Measurements from ENCODE around the gene COL8A2.

COL8A2 gene

DNA sequence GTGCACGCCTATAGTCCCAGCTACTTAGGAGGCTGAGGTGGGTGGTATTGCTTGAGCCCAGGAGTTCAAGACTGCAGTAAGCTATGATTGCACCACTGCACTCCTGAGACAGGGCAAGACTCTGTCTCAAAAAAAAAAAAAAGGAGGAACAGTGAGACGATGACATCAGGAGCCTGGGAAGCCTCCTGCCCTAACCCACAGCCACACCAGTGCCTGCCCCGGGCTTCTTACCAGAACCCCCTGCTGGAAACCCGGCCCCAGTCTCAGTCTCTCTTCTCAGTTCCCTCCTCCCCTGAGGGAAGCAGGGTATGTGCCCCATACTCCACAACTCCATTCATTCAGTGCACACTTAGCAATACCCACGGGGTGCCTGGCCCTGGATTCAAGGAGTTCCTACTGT, 9.1 kb downstream of the COL8A2 start:
- Histone ChIP-seq H3K27ac (ENCODE audit: poor library complexity, severe bottlenecking) (no peak overlapping the region), H3K36me3 (ENCODE audit: low read depth) (no peaks in the 10 kb centered on the region), H3K4me1 (ENCODE audit: insufficient read depth, poor library complexity, severe bottlenecking) (no peaks in the 10 kb centered on the region), H3K4me3 (ENCODE audit: severe bottlenecking) (no peak overlapping the region), H3K9me3 (ENCODE audit: severe bottlenecking) (no peaks in the 10 kb centered on the region), H3K27me3 (ENCODE audit: insufficient read depth, poor library complexity, severe bottlenecking) (no peaks in the 10 kb centered on the region)
- DNase-seq (ENCODE audit: low spot score) (no peak), ATAC-seq (ENCODE audit: low read depth) (no peak)
- TF ChIP-seq, protein P1, sequence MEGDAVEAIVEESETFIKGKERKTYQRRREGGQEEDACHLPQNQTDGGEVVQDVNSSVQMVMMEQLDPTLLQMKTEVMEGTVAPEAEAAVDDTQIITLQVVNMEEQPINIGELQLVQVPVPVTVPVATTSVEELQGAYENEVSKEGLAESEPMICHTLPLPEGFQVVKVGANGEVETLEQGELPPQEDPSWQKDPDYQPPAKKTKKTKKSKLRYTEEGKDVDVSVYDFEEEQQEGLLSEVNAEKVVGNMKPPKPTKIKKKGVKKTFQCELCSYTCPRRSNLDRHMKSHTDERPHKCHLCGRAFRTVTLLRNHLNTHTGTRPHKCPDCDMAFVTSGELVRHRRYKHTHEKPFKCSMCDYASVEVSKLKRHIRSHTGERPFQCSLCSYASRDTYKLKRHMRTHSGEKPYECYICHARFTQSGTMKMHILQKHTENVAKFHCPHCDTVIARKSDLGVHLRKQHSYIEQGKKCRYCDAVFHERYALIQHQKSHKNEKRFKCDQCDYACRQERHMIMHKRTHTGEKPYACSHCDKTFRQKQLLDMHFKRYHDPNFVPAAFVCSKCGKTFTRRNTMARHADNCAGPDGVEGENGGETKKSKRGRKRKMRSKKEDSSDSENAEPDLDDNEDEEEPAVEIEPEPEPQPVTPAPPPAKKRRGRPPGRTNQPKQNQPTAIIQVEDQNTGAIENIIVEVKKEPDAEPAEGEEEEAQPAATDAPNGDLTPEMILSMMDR (IDR thresholded peaks at IDR 0.05; ENCODE audit: poor library complexity, severe bottlenecking), result no peak

DNA sequence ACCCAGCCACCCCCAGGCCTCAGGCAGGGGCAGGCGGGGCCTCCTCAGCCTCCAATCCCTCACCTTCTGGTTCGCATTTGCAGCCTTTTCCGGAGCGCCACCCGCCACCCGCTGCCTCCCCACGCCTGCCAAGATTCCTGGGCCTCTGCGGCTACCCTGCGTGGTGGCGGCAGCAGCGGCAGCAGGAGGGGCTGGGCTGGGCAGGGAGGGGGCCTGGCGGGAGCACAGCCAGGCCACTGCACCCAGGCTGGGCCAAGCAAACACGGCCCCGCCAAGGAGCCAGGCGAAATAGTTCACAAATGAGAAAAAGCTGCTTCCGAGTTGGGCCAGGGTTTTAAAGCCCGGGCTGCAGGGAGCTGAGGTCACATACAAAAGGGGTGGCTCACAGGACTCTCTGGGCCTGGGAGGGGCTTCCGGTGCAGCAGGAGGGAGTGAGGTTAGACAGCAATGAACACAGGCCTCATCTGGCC, 9.8 kb downstream of the COL8A2 start:
- TF ChIP-seq, protein P1 (IDR thresholded peaks at IDR 0.05; ENCODE audit: poor library complexity, severe bottlenecking), result no peak
- no peak overlapping the region for H3K4me3 ChIP-seq (ENCODE audit: severe bottlenecking)
- no peaks in the 10 kb centered on the region for H3K4me1 ChIP-seq (ENCODE audit: insufficient read depth, poor library complexity, severe bottlenecking)
- no peaks in the 10 kb centered on the region for H3K36me3 ChIP-seq (ENCODE audit: low read depth)
- ATAC-seq (ENCODE audit: low read depth) (no peak; the same call in 2 of the 3 replicates), DNase-seq (ENCODE audit: low spot score) (no peak)
- no peaks in the 10 kb centered on the region for H3K9me3 ChIP-seq (ENCODE audit: severe bottlenecking)
- no peaks in the 10 kb centered on the region for H3K27me3 ChIP-seq (ENCODE audit: insufficient read depth, poor library complexity, severe bottlenecking)
- no peak overlapping the region for H3K27ac ChIP-seq (ENCODE audit: poor library complexity, severe bottlenecking)

DNA sequence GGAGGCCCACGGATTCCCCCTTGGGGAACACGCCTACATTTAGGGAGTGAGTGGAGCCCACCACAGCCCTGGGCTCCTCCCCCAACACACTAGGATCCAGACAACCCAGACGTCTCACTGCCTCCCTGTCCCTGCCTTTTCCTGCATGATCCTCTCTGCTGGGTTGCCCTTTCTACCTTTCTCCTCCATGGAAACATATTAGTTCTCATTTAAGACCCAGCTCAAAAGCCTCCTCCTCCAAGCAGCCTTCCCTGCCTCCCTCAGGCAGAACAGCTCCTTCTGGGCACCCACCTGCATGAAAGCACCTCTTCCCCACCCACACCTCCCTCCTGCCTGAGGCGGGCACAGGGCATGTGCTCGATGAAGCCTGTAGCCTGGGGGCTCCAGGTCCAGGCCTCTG, 10.7 kb downstream of the COL8A2 start:
- no peaks in the 10 kb centered on the region for H3K27me3 ChIP-seq (ENCODE audit: insufficient read depth, poor library complexity, severe bottlenecking)
- ATAC-seq (ENCODE audit: low read depth), result no peak
- no peaks in the 10 kb centered on the region for H3K9me3 ChIP-seq (ENCODE audit: severe bottlenecking)
- TF ChIP-seq, protein P1 (IDR thresholded peaks at IDR 0.05; ENCODE audit: poor library complexity, severe bottlenecking), result no peak
- no peak overlapping the region for H3K4me3 ChIP-seq (ENCODE audit: severe bottlenecking)
- H3K36me3 ChIP-seq (ENCODE audit: low read depth), result no peaks in the 10 kb centered on the region
- DNase-seq (ENCODE audit: low spot score), result no peak
- peaks cover 2% of the 10 kb centered on the region for H3K4me1 ChIP-seq (ENCODE audit: insufficient read depth, poor library complexity, severe bottlenecking)
- H3K27ac ChIP-seq (ENCODE audit: poor library complexity, severe bottlenecking), result no peak overlapping the region

DNA sequence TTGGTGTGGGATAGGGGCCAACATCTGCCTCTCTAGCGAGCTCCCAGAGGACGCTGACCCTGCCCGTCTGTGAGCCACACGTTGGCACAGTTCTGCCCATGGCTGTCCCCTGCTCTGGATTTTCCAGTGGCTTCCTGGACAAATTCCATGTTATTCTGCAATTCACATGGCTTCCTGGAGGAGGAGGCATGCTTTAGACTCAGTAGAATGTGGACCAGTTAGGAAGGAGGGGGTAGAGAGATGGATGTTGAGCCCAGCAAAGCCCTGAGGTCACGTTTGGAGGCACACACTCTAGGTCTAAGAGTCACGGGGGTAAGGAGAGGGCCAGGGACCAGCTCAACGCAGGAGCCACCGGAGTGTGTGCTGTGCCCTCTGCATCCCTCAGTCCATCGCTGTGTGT, 12.2 kb downstream of the COL8A2 start:
- Histone ChIP-seq H3K9me3 (ENCODE audit: severe bottlenecking) (no peaks in the 10 kb centered on the region), H3K4me1 (ENCODE audit: insufficient read depth, poor library complexity, severe bottlenecking) (peaks cover 10% of the 10 kb centered on the region), H3K27me3 (ENCODE audit: insufficient read depth, poor library complexity, severe bottlenecking) (no peaks in the 10 kb centered on the region), H3K36me3 (ENCODE audit: low read depth) (no peaks in the 10 kb centered on the region), H3K4me3 (ENCODE audit: severe bottlenecking) (no peak overlapping the region), H3K27ac (ENCODE audit: poor library complexity, severe bottlenecking) (no peak overlapping the region)
- DNase-seq (ENCODE audit: low spot score), result no peak
- ATAC-seq (ENCODE audit: low read depth), result no peak
- TF ChIP-seq, protein P1 (IDR thresholded peaks at IDR 0.05; ENCODE audit: poor library complexity, severe bottlenecking), result no peak

DNA sequence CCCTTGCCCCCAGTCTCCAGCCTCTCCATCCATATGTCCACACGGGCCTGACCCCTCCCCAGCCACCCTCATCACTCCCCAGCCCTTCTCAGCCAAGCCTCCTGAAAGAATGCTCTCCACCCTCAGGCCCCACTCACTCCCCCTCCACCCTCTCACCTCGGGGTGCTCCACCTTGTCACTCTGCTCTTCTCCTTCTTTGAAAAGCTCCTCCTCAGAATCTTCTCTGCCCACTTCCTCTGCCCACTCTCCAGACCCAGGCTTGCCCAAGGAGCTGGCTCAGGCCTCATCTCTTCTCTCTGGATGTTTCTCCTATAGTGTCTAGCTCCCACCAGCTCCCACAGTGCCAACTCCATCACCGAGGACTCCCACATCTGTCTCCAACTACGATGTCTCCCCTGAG, 13.9 kb downstream of the COL8A2 start:
- Histone ChIP-seq H3K9me3 (ENCODE audit: severe bottlenecking) (no peaks in the 10 kb centered on the region), H3K27me3 (ENCODE audit: insufficient read depth, poor library complexity, severe bottlenecking) (no peaks in the 10 kb centered on the region), H3K36me3 (ENCODE audit: low read depth) (no peaks in the 10 kb centered on the region), H3K4me1 (ENCODE audit: insufficient read depth, poor library complexity, severe bottlenecking) (peaks cover 10% of the 10 kb centered on the region), H3K27ac (ENCODE audit: poor library complexity, severe bottlenecking) (no peak overlapping the region), H3K4me3 (ENCODE audit: severe bottlenecking) (no peak overlapping the region)
- DNase-seq (ENCODE audit: low spot score) (no peak), ATAC-seq (ENCODE audit: low read depth) (no peak)
- TF ChIP-seq, protein P1 (IDR thresholded peaks at IDR 0.05; ENCODE audit: poor library complexity, severe bottlenecking), result no peak

Measured in RWPE2 (cell line).